IMR-90 (cell line): ENCODE results near the gene MDFI. TPM values are rescaled to one million over a fixed set of nuclear protein-coding genes. Genes with fewer than 3 reads are reported as not detected.

Experiments used
- ATAC-seq: fragments of 200-7000 bp; cut with Tn5 transposase; 2 replicates; pipeline ENCODE4 v1.9.1; 2020; ENCODE audit warnings: low read depth, mild to moderate bottlenecking, moderate library complexity
- BruUV-seq: library from RNA; stranded (reverse); fragments of 400-500 nt; replicated peaks from 2 replicates; lab custom pipeline; 2021; lab: Mats Ljungman, UMichigan
- CTCF ChIA-PET: fragments of 300-600 bp; formaldehyde crosslinking; extraction: SDS; loops from one replicate; lab custom pipeline; 2021; ENCODE audit warnings: antibody characterized with exemption; lab: Yijun Ruan, JAX
- POLR2A ChIA-PET: fragments of 300-600 bp; sonication (Branson Sonifier 250); formaldehyde crosslinking; loops from one replicate; lab custom pipeline; 2022; ENCODE audit warnings: antibody characterized with exemption; ENCODE audit not compliant: unreplicated experiment; lab: Charles Lee
- DNase-seq: peaks from one replicate; pipeline ENCODE4 v3.0.0; 2013
- H2AFZ ChIP-seq: replicated peaks from 2 replicates; pipeline ENCODE3; 2013; ENCODE audit warnings: low read length, mild to moderate bottlenecking; ENCODE audit not compliant: poor library complexity
- H2AK5ac ChIP-seq: 2 replicates; pipeline ENCODE4 v1.6.1; 2013; ENCODE audit warnings: low read depth, low read length, inconsistent platforms
- H2AK9ac ChIP-seq: replicated peaks from 2 replicates; pipeline ENCODE3; 2013; ENCODE audit warnings: mild to moderate bottlenecking, low read depth, low read length, moderate library complexity; ENCODE audit not compliant: poor library complexity
- H2BK120ac ChIP-seq: 2 replicates; pipeline ENCODE4 v1.6.1; 2013; ENCODE audit warnings: low read depth, low read length, inconsistent platforms
- H2BK15ac ChIP-seq: 3 replicates; pipeline ENCODE4 v1.6.1; 2013; ENCODE audit warnings: low read depth, low read length, inconsistent platforms
- H2BK20ac ChIP-seq: 2 replicates; pipeline ENCODE4 v1.6.1; 2013; ENCODE audit warnings: low read depth, mild to moderate bottlenecking, inconsistent platforms, low read length, moderate library complexity
- H2BK5ac ChIP-seq: 2 replicates; pipeline ENCODE4 v1.6.1; 2013; ENCODE audit warnings: mild to moderate bottlenecking, low read depth, low read length, inconsistent platforms; ENCODE audit not compliant: poor library complexity, severe bottlenecking
- H3K14ac ChIP-seq: replicated peaks from 2 replicates; pipeline ENCODE4 v1.6.1; 2013; ENCODE audit warnings: low read depth, low read length, inconsistent platforms
- H3K18ac ChIP-seq: 2 replicates; pipeline ENCODE4 v1.6.1; 2013; ENCODE audit warnings: low read depth, low read length, control low read depth
- H3K23ac ChIP-seq: 2 replicates; pipeline ENCODE4 v1.6.1; 2013; ENCODE audit warnings: low read depth, low read length, inconsistent platforms
- H3K27ac ChIP-seq: 2 replicates; pipeline ENCODE4 v1.5.1; 2013; ENCODE audit warnings: mild to moderate bottlenecking, control low read depth, low read length; ENCODE audit not compliant: insufficient read depth
- H3K27me3 ChIP-seq: 2 replicates; pipeline ENCODE4 v1.6.1; 2013; ENCODE audit warnings: low read length; ENCODE audit not compliant: control insufficient read depth, insufficient read depth
- H3K36me3 ChIP-seq: 2 replicates; pipeline ENCODE4 v1.6.1; 2013; ENCODE audit warnings: low read length, mixed read lengths; ENCODE audit not compliant: control insufficient read depth, insufficient read depth
- H3K4ac ChIP-seq: 2 replicates; pipeline ENCODE4 v1.6.1; 2013; ENCODE audit warnings: low read depth, low read length, inconsistent platforms
- H3K4me1 ChIP-seq: 2 replicates; pipeline ENCODE4 v1.6.1; 2013; ENCODE audit warnings: low read length, mixed read lengths; ENCODE audit not compliant: control insufficient read depth, insufficient read depth
- H3K4me2 ChIP-seq: 2 replicates; pipeline ENCODE4 v1.6.1; 2013; ENCODE audit warnings: low read depth, mild to moderate bottlenecking, control low read depth, low read length, moderate library complexity
- H3K4me3 ChIP-seq: 2 replicates; pipeline ENCODE4 v1.5.1; 2013; ENCODE audit warnings: low read depth, mild to moderate bottlenecking, control low read depth, low read length, moderate library complexity; ENCODE audit not compliant: insufficient read depth
- H3K56ac ChIP-seq: 2 replicates; pipeline ENCODE4 v1.6.1; 2013; ENCODE audit warnings: low read length, inconsistent platforms; ENCODE audit not compliant: insufficient read depth; ENCODE audit errors: extremely low read depth
- H3K79me1 ChIP-seq, 2 experiments: 2 replicates each; pipeline ENCODE4 v1.6.1; 2013; ENCODE audit warnings: low read length in 2 of 2, inconsistent platforms in 1 of 2, low read depth in 1 of 2
- H3K9ac ChIP-seq: 2 replicates; pipeline ENCODE4 v1.6.1; 2013; ENCODE audit warnings: low read depth, low read length, control low read depth
- H3K9me1 ChIP-seq: 2 replicates; pipeline ENCODE4 v1.6.1; 2013; ENCODE audit warnings: low read length, inconsistent platforms; ENCODE audit not compliant: insufficient read depth
- H3K9me3 ChIP-seq: 2 replicates; pipeline ENCODE4 v1.6.1; 2013; ENCODE audit warnings: low read length; ENCODE audit not compliant: control insufficient read depth, insufficient read depth
- H4K20me1 ChIP-seq: 2 replicates; pipeline ENCODE4 v1.6.1; 2013; ENCODE audit warnings: low read length, inconsistent platforms; ENCODE audit not compliant: insufficient read depth
- H4K5ac ChIP-seq: 2 replicates; pipeline ENCODE4 v1.6.1; 2013; ENCODE audit warnings: mild to moderate bottlenecking, low read depth, low read length, control low read depth
- H4K8ac ChIP-seq, 2 experiments: 2 replicates each; pipeline ENCODE4 v1.6.1; 2013; ENCODE audit warnings: low read depth in 2 of 2, low read length in 2 of 2, control low read depth in 1 of 2, inconsistent platforms in 1 of 2
- H4K91ac ChIP-seq: 2 replicates; pipeline ENCODE4 v1.6.1; 2013; ENCODE audit warnings: low read depth, low read length, inconsistent platforms; ENCODE audit not compliant: insufficient read depth
- BHLHE40 ChIP-seq: fragments of 150-350 bp; IDR thresholded peaks from 2 replicates; pipeline ENCODE4 v1.6.1; 2016; ENCODE audit warnings: mild to moderate bottlenecking, low read depth, low read length
- ELK1 ChIP-seq: fragments of 150-350 bp; IDR thresholded peaks from 2 replicates; pipeline ENCODE4 v1.6.1; 2016; ENCODE audit warnings: low read depth, mild to moderate bottlenecking, low read length, moderate library complexity, borderline replicate concordance
- FOS ChIP-seq: fragments of 150-350 bp; IDR thresholded peaks from 2 replicates; pipeline ENCODE4 v1.6.1; 2016; ENCODE audit warnings: low read depth, low read length
- MAZ ChIP-seq: IDR thresholded peaks from 2 replicates; pipeline ENCODE4 v1.6.1; 2012; ENCODE audit warnings: low read depth, mild to moderate bottlenecking, low read length, improper control_type of control experiment, moderate library complexity, borderline replicate concordance
- MXI1 ChIP-seq: IDR thresholded peaks from 2 replicates; pipeline ENCODE4 v1.6.1; 2012; ENCODE audit warnings: low read depth, mild to moderate bottlenecking, low read length, moderate library complexity, borderline replicate concordance
- NFE2L2 ChIP-seq: fragments of 150-350 bp; IDR thresholded peaks from 2 replicates; pipeline ENCODE4 v1.6.1; 2016; ENCODE audit warnings: low read depth, mild to moderate bottlenecking, low read length
- POLR2A ChIP-seq: IDR thresholded peaks from 2 replicates; pipeline ENCODE4 v1.6.1; 2012; ENCODE audit warnings: mild to moderate bottlenecking, low read depth, low read length
- RAD21 ChIP-seq: IDR thresholded peaks from 2 replicates; pipeline ENCODE4 v1.6.1; 2012; ENCODE audit warnings: low read length, improper control_type of control experiment
- RFX5 ChIP-seq: IDR thresholded peaks from 2 replicates; pipeline ENCODE4 v1.8.0; 2012; ENCODE audit warnings: low read depth, mild to moderate bottlenecking, low read length, moderate library complexity
- SMC3 ChIP-seq: fragments of 150-350 bp; IDR thresholded peaks from 2 replicates; pipeline ENCODE4 v1.6.1; 2016; ENCODE audit warnings: low read depth, mild to moderate bottlenecking, antibody characterized with exemption, low read length, moderate library complexity
- USF2 ChIP-seq: fragments of 150-350 bp; IDR thresholded peaks from 2 replicates; pipeline ENCODE4 v1.6.1; 2017; ENCODE audit warnings: mild to moderate bottlenecking, antibody characterized with exemption, low read length, low read depth
- WGBS, 2 experiments: methylation state at CpG; one replicate each; pipeline versions ENCODE4 v1.1.5 to v1.1.7; 2013; ENCODE audit warnings: missing lambda C conversion rate in 2 of 2; ENCODE audit not compliant: insufficient read length in 1 of 2; ENCODE audit errors: extremely low coverage in 2 of 2; 5-methylcytosine and 5-hydroxymethylcytosine counted together
- dilution Hi-C: fragments of 300-500 bp; cut with HindIII; formaldehyde crosslinking; loops from one replicate; pipeline ENCODE4 v1.14.3; 2018; ENCODE audit warnings: low sequenced_read_pairs; ENCODE audit not compliant: unreplicated experiment
- in situ Hi-C: fragments of 300-500 bp; cut with MboI; formaldehyde crosslinking; loops from 3 replicates; pipeline ENCODE4 v1.14.3; 2019; ENCODE audit warnings: low sequenced_read_pairs, inconsistent platforms, mixed read lengths
- intact Hi-C: fragments of 100-400 bp; cut with micrococcal nuclease; formaldehyde crosslinking; loops from 2 replicates; pipeline ENCODE4 v1.10.0; 2022
- polyA plus RNA-seq, 3 experiments: library from polyadenylated mRNA; depleted of rRNA; stranded (reverse); fragments of >200 nt; gene quantifications; 2 replicates each; pipeline ENCODE4 v1.2.3, GENCODE V29; 2012; ENCODE audit warnings: low replicate concordance in 1 of 3
- total RNA-seq: library from RNA; depleted of rRNA; stranded (reverse); fragments of >200 nt; gene quantifications from 2 replicates; pipeline ENCODE4 v1.2.3, GENCODE V29; 2012

The MDFI gene
- total and polyA plus RNA-seq, 2 of the 4 experiments (the other 2 are of a cell fraction), result 0.18 to 0.29 TPM

- Histone ChIP-seq H4K5ac (no peak overlapping the region), H3K18ac (no peak overlapping the region), H3K4me1 (no peaks in the 10 kb centered on the region), H2AFZ (no peak overlapping the region), H2BK15ac (no peak overlapping the region), H4K91ac (no peak overlapping the region), H2AK5ac (no peak overlapping the region), H4K8ac (no peak overlapping the region), H3K36me3 (no peaks in the 10 kb centered on the region), H3K27me3 (peaks cover 30% of the 10 kb centered on the region), H3K9me3 (no peaks in the 10 kb centered on the region), H3K14ac (no peak overlapping the region), H3K79me1 (no peaks in the 10 kb centered on the region), H2BK5ac (no peak overlapping the region), H3K9ac (no peak overlapping the region), H2AK9ac (no peak overlapping the region), H3K23ac (no peak overlapping the region), H3K4ac (no peak overlapping the region), H2BK120ac (no peak overlapping the region), H3K4me2 (no peak overlapping the region), H2BK20ac (no peak overlapping the region), H3K56ac (no peak overlapping the region), H4K20me1 (no peaks in the 10 kb centered on the region), H3K27ac (no peak overlapping the region), H3K9me1 (no peaks in the 10 kb centered on the region; the same call in 1 of the 2 replicates), H3K4me3 (no peak overlapping the region)
- in situ Hi-C loops, result loop anchor here (5.0 kb wide), 2 partner anchors 77 to 312 kb away; no protein-coding TSS in a partner anchor
- ATAC-seq (no peak), DNase-seq (no peak)
- no TSS peak for BruUV-seq
- TF ChIP-seq ELK1 (no peak), NFE2L2 (no peak), FOS (no peak), POLR2A (no peak), MAZ (no peak), USF2 (no peak), SMC3 (no peak), MXI1 (no peak), RAD21 (no peak), RFX5 (no peak), BHLHE40 (no peak)
- WGBS, 2 experiments, result no CpG with 5 or more reads among the region's 9 CpGs
- dilution Hi-C loops, result no loop called here
- ChIA-PET CTCF (interaction anchor here (1.0 to 1.9 kb wide), 4 partner anchors 9 to 311 kb away, joined by 3 to 7 read pairs (median 4); no protein-coding TSS in a partner anchor), POLR2A (no interaction called here)
- intact Hi-C loops, result loop anchor here (5.0 kb wide), 1 partner anchor 607 kb away; the partner anchor contains the start of genes NFYA and OARD1
Observed at GRCh38 chr6:41679696-41680095, 41.4 kb downstream of the MDFI start.
